GM10266 (cell line): ENCODE results near the gene ISCU.

ENCODE experiments used
- DNase-seq: peaks from one replicate; pipeline ENCODE4 v3.0.0; 2012; ENCODE audit errors: extremely low spot score
- CTCF ChIP-seq: IDR thresholded peaks from 2 replicates; pipeline ENCODE4 v1.5.1; 2012; ENCODE audit warnings: mild to moderate bottlenecking, low read depth; ENCODE audit not compliant: control insufficient read depth, insufficient read depth; ENCODE audit errors: missing control alignments

Gene ISCU

GRCh38 chr12:108602976-108603704, 40.7 kb downstream of the ISCU start:
- no peak for DNase-seq

GRCh38 chr12:108603743-108604142, 41.3 kb downstream of the ISCU start:
- no peak for TF ChIP-seq CTCF
- DNase-seq, result no peak

More at GRCh38 chr12:108602976-108603704, 40.7 kb downstream of the ISCU start:
- no peak for TF ChIP-seq CTCF

GRCh38 chr12:108604208-108604941, 42.0 kb downstream of the ISCU start:
- no peak for TF ChIP-seq CTCF
- no peak for DNase-seq

DNA sequence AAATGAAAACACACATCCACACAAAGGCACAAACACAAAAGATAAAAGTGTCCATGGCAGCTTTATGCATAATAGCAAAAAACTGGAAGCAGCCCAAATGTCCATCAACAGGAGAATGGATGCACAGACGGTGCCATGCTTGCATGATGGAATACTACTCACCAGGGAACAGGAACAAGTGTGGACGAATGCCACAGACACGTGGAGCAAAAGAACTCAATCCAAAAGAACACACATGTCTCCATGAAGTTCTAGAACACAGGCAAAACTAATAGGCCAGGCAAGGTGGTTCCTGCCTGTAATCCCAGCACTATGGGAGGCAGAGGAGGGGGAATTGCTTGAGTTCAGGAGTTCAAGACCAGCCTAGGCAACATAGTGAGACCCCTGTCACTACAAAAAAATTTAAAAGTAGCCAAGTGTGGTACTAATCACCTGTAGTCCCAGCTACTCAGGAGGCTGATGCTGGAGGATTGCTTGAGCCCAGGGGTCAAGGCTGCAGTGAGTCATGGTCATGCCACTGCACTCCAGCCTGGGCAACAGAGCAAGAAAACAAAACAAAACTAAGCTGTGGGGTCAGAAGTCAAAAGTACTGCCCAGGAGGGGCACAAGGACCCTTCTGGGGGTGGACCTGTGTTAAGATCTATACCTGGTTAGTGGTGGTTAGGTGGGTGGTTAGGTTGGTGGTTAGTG, 42.7 kb downstream of the ISCU start:
- no peak for TF ChIP-seq CTCF
- no peak for DNase-seq

GRCh38 chr12:108605690-108606406, 43.5 kb downstream of the ISCU start:
- TF ChIP-seq CTCF, result no peak
- DNase-seq, result no peak

- no peak for TF ChIP-seq CTCF
These were observed 44.1 kb downstream of the ISCU start for GRCh38 chr12:108606492-108606891.

More at GRCh38 chr12:108606492-108606891, 44.1 kb downstream of the ISCU start:
- DNase-seq, result no peak
